ENCODE results near the gene HHIP.
"Not testable (repeated sequence)": the region's sequence is repeated elsewhere in the genome, so short reads cannot be mapped to it uniquely, and the experiment has no call there.

Gene HHIP

DNA sequence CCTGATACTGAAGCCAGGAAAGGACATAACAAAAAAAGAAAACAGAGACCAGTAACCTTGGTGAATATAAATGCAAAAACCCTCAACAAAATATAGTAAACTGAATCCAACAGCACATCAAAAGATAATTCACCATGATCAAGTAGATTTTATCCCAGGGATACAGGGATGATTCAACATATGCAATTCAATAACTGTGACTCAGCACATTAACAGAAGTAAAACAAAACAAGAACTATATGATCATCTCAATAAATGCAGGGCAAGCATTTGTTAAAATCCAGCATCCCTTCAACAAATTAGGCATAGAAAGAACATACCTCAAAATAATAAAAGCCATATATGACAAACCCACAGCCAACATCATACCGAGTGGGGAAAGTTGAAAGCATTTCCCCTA, 112.0 kb downstream of the HHIP start:
- no peaks in the 10 kb centered on the region for H3K27me3 ChIP-seq
- H3K9me3 ChIP-seq, result no peaks in the 10 kb centered on the region
- TF ChIP-seq, protein P1, sequence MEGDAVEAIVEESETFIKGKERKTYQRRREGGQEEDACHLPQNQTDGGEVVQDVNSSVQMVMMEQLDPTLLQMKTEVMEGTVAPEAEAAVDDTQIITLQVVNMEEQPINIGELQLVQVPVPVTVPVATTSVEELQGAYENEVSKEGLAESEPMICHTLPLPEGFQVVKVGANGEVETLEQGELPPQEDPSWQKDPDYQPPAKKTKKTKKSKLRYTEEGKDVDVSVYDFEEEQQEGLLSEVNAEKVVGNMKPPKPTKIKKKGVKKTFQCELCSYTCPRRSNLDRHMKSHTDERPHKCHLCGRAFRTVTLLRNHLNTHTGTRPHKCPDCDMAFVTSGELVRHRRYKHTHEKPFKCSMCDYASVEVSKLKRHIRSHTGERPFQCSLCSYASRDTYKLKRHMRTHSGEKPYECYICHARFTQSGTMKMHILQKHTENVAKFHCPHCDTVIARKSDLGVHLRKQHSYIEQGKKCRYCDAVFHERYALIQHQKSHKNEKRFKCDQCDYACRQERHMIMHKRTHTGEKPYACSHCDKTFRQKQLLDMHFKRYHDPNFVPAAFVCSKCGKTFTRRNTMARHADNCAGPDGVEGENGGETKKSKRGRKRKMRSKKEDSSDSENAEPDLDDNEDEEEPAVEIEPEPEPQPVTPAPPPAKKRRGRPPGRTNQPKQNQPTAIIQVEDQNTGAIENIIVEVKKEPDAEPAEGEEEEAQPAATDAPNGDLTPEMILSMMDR (IDR thresholded peaks at IDR 0.05), result no peak
- H3K4me1 ChIP-seq (ENCODE audit: control insufficient read depth in 1 of 2, insufficient read depth in 1 of 2, low read depth in 1 of 2, low read length in 1 of 2), result no peaks in the 10 kb centered on the region
- H3K27ac ChIP-seq, result no peak overlapping the region
- H3K4me3 ChIP-seq (ENCODE audit: low read depth in 1 of 2, low read length in 1 of 2), result no peak overlapping the region
- no peaks in the 10 kb centered on the region for H3K36me3 ChIP-seq

GRCh38 chr4:144768809-144769208, 122.9 kb downstream of the HHIP start:
- H3K4me3 ChIP-seq (ENCODE audit: low read depth in 1 of 2, low read length in 1 of 2); H3K27me3 ChIP-seq; H3K4me1 ChIP-seq (ENCODE audit: control insufficient read depth in 1 of 2, insufficient read depth in 1 of 2, low read depth in 1 of 2, low read length in 1 of 2); H3K36me3 ChIP-seq; H3K27ac ChIP-seq; H3K9me3 ChIP-seq: not testable (repeated sequence)

DNA sequence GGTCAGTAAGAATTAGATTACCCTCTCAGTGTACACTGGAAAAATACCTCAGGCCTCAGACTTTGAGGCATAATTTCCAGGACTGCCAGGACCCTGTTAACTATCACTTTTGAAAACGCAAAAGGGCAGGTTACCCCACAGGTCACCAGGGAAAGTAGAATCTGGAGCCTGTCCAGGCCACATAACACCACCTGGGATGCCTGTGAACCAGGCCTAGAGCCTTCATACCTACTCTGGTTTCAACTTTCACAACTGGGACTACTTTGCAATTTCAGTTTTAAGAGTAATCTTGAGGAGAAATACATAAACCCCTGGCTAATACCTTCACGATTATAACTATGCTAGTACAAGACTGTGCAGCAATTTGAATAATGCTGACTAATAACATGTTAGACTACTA, 132.4 kb downstream of the HHIP start:
- Histone ChIP-seq H3K36me3 (no peaks in the 10 kb centered on the region), H3K4me3 (ENCODE audit: low read depth in 1 of 2, low read length in 1 of 2) (no peak overlapping the region), H3K27ac (no peak overlapping the region), H3K27me3 (no peaks in the 10 kb centered on the region), H3K9me3 (no peaks in the 10 kb centered on the region), H3K4me1 (ENCODE audit: control insufficient read depth in 1 of 2, insufficient read depth in 1 of 2, low read depth in 1 of 2, low read length in 1 of 2) (no peaks in the 10 kb centered on the region)
- TF ChIP-seq, protein P1 (IDR thresholded peaks at IDR 0.05), result no peak

- H3K4me1 ChIP-seq (ENCODE audit: control insufficient read depth in 1 of 2, insufficient read depth in 1 of 2, low read depth in 1 of 2, low read length in 1 of 2), result no peaks in the 10 kb centered on the region
- no peak overlapping the region for H3K27ac ChIP-seq
- no peaks in the 10 kb centered on the region for H3K36me3 ChIP-seq
- H3K4me3 ChIP-seq (ENCODE audit: low read depth in 1 of 2, low read length in 1 of 2), result no peak overlapping the region
- no peaks in the 10 kb centered on the region for H3K27me3 ChIP-seq
- no peaks in the 10 kb centered on the region for H3K9me3 ChIP-seq
- TF ChIP-seq, protein P1 (IDR thresholded peaks at IDR 0.05), result no peak
Measured at GRCh38 chr4:144782345-144782744, 136.4 kb downstream of the HHIP start.

GRCh38 chr4:144785961-144786360, 140.0 kb downstream of the HHIP start:
- no peak overlapping the region for H3K4me3 ChIP-seq (ENCODE audit: low read depth in 1 of 2, low read length in 1 of 2)
- no peaks in the 10 kb centered on the region for H3K36me3 ChIP-seq
- TF ChIP-seq, protein P1 (IDR thresholded peaks at IDR 0.05), result no peak
- H3K27me3 ChIP-seq, result no peaks in the 10 kb centered on the region
- H3K9me3 ChIP-seq, result no peaks in the 10 kb centered on the region
- H3K27ac ChIP-seq, result no peak overlapping the region
- no peaks in the 10 kb centered on the region for H3K4me1 ChIP-seq (ENCODE audit: control insufficient read depth in 1 of 2, insufficient read depth in 1 of 2, low read depth in 1 of 2, low read length in 1 of 2)

DNA sequence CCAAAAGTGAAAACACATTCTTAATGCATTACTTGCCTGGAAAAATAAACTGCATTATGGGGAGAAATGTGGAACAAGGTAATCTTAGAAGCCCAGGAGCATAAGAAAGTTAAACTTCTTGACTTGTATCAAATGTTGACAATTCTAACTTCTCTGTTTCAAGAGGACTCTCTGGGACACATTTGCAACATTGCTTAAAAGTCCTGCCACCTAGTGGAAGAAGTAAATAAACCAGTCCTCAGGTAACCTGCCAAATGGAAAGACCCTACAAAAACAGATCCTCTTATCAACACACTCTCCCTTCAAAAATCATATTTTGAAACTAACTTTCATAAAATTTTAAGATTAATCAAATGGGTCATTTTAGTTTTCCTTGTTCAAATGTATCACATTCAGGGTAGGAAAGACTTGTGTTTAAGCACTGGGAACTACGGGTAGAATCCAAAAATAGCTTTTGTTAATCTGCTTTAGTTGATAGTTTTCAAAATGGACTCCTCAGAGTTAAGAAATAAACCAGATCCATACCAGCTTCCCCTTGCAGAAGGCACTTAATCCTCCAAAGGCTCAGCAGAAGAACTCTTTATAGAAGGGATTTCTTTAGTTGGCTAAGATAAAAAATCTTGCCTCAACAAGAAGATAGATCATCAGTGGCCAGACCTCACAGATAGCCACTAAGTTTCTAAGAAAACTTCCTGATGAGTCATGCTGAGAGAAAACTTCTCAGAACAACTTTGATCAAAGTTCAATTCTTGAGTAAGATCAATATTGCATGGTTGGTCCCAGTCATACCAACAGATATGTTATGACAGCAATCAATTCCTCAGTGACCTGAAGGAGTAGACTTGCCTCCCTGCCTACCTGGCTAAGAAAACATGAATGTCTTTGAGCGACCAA, 141.7 kb downstream of the HHIP start:
- Histone ChIP-seq H3K27me3 (no peaks in the 10 kb centered on the region), H3K36me3 (no peaks in the 10 kb centered on the region), H3K4me1 (ENCODE audit: control insufficient read depth in 1 of 2, insufficient read depth in 1 of 2, low read depth in 1 of 2, low read length in 1 of 2) (no peaks in the 10 kb centered on the region)

More for the DNA sequence above, 141.7 kb downstream of the HHIP start:
- TF ChIP-seq, protein P1 (IDR thresholded peaks at IDR 0.05), result no peak
- Histone ChIP-seq H3K9me3 (no peaks in the 10 kb centered on the region), H3K4me3 (ENCODE audit: low read depth in 1 of 2, low read length in 1 of 2) (no peak overlapping the region), H3K27ac (no peak overlapping the region)
